Medulla oblongata (tissue), 1 donor: ENCODE data around the gene PRADC1.

Experiments
- DNase-seq: peaks from one replicate; pipeline ENCODE4 v3.0.0-alpha.2; 2015; ENCODE audit errors: extremely low spot score

The PRADC1 gene

DNA sequence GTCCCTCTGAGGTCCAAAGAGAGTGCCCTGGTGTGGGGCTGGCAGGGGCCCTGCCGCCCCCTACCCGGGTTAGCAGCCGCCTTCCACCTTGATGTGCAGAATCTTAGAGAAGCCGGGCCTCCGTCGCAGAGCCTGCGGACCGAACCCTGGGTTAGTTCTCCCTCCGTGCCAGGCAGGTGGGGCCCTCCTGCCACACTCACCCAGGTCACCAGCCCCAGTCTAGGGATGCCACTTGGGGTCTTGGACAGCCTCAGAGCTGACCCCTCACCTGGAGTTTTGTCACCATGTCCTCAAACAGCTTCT, 25.8 kb upstream of the PRADC1 start:
- no peak for DNase-seq

DNA sequence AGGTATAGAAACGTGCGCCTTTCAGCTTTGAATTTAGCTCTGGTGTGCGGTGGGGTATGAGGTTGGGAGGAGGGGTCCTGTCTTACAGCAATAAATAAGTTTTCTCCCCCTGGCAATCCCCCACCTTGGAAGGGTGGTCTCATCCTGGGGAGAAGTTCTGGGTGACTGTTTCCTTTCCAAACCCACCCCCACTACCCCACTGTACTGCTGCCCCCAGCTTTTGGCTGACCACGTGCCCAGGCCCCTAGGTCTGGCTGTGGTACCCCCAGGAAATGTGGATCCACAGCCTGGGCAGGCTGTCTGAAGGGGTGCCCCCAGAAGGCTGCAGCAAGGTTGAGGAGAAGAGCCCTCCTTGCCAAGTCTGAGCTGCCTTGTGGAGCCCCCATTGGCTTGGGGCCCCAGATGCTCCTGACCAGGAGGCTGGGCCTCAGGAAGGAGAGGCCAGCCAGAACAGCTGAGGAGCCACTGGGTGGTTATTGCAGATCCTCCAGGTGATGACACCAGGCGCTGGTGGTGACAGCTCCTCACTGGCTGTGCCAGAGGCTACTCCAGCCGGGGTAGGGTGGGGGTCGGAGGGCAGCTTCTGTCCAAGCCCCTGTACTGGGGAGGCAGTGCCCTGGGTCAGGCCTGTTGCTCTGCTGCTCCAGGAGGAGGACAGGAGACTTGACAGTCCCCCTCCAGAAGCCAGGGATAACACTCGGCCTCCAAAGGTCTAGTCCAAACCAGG, 25.3 kb upstream of the PRADC1 start:
- no peak for DNase-seq

DNA sequence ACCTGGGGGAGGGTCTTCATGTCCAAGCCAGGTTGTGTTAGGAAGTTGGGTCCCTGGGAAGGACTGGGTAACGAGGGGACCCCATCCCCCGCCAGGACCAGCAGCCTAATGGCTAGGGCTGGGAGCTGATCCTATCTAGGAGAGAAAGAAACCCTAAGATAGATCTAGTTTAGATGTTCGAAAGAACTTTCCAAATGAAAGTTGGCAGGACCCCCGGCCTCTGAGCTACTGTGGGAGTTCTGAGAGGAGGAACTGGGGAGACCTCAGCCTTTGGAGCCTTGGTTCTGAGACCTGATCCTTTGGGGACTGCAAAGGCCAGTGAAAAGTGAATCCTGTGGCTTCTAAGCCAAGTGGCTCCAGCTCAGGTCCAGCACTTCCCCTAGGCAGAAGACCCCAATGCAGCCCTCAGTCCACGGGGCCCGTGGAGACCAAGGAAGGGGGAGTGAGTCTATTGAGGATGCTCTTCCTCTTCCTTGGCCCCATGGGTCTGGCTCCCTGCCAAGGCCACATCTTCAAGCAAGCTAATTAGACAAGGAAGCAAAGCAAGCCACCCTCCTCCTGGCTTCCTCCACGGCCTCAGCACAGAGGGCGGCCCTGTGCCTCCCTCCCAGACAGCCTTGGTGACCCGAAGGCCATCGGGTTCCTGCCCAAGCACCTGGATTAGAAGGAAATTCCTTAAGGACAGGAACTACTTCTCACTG, 24.5 kb upstream of the PRADC1 start:
- no peak for DNase-seq

DNA sequence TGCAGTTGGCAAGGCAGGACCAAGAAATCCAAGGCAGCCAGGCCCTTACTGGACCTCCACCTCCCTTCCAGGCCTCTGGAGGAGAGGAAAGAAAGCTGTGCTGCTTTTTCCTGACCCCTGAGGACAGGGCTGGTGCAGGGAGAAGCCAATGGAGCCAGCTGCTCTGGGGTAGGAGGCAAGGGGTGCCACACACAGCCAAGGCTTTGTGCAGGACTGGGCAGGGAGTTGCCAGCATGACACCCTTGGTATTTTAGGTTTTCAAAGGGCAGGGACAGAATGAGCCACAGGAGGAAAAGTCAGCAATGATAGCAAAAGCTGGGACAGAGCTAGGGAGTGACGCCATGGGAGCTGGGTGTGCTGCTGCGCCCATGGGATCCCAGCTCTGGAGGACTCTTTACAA, 24.0 kb upstream of the PRADC1 start:
- DNase-seq, result no peak

DNA sequence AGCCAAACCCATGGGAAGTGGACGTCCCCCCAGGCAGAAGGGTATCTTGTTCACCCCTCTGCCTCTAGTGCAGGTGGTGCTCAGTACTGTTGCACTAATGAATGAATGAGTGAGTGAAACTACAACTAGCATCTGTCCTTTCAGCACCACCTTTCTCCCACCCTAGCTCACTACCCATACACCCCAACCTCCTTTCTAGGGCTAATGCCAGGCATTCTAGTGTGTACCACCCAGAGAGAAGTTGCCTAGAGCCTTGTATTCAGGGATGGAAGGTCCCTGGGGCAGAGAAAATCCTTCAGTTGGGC, 23.5 kb upstream of the PRADC1 start:
- no peak for DNase-seq

DNA sequence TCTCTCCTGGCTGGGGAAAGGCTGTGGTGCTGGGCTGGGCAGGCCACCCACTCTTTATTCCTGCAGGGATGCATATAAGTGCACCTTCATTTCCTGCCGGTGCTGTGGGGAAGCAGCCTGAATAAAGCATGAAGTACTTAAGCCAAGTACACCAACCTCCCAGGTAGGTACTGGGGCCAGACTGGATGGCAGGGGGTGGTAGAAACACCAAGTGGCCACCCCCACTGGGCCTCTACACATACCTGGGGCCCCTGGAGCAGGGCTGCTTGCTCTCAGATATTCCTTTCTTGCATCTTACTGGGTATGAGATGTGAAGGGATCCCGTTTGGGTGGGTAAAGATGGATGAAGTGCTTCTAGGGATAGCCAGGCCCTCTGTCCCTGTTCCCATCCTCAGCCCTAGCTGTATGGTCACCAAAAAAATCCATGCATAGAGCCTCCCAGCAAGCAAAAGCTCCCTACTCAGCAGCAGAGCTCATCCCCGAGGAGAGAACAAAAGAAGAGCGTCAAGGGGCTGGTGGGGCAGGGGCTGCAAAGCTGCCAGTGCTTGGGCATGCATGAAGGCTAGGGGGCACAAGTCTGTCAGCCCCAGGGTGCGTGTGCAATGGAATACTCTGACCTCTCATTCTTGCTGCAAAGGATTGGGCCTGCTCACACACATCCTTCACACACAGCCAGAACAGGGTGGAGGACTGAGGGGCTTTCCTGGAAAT, 23.0 kb upstream of the PRADC1 start:
- no peak for DNase-seq

DNA sequence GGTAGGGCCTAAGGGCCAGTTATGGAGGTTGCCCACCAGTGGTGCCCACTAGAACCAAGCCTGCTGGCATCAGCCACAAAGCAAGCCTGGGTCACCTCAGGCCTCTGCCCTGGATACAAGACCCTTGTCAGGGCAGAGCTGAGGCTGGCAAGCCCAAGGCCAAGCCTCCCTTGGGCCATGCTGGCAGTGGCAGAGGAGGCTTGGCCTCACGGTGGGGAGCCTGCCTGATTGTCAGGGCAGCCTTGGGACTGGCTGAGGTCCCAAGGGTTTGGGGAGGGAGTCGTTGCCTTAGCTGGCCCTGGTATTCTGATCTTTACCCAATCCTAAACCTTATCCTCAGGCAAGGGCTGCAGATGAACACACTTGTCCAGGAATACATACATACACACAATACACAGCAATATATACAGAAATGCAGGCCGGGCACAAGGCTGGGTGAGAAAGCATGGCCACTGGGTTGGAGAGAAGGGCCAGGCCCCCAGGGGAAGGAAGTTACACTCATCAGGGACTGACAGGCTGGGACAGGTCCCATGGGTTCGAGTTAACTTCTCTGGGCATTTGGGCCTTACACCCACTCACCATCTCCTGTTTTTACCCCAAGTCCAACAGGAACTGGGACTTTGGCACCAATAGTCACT, 22.1 kb upstream of the PRADC1 start:
- no peak for DNase-seq

DNA sequence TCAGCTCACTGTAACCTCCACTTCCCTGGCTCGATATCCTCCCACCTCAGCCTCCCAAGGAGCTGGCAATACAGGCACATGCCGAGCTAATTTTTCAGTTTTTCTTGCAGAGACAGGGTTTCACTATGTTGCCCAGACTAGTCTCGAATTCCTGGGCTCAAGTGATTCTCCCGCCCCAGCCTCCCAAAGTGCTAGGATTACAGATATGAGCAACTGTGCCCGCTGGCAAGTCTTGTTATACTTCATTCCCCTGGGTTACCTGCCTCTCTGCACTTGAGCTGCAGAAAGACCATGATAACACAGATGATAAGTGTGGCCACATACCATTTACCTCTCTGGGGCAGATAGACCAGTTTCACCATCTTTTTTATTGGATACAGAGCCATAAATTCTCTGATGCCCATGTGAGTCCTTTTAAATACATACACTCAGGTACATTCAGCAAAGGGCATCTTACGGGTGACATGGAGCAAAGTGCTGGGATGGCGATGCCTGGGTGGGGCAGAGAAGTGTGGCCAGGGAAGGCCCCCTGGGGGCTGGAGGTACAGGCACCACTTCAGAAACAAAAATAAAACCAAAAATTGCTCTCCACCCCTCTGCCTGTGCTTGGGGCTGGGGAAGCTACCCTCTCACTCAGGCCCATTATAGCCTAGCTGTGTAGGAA, 21.4 kb upstream of the PRADC1 start:
- no peak for DNase-seq

DNA sequence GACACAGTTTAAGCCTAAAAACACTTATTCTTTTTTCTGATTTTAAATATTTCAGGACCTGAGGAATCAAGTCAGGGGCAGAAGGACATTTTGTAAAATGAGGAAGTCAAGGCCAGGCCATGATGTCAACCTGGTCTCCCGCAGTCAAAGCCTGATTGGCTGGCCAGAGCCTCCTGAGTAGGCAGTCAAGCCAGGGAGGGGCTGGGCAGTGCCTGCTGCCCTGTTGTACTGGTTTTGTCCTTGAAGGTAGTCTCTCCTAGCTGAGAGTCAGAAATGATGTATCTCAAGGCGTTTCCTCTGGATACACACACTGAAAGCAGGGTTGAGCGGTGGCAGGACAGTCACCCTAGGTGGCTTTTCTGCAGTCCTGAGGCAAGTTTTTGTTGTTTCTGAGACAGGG, 20.9 kb upstream of the PRADC1 start:
- no peak for DNase-seq

DNA sequence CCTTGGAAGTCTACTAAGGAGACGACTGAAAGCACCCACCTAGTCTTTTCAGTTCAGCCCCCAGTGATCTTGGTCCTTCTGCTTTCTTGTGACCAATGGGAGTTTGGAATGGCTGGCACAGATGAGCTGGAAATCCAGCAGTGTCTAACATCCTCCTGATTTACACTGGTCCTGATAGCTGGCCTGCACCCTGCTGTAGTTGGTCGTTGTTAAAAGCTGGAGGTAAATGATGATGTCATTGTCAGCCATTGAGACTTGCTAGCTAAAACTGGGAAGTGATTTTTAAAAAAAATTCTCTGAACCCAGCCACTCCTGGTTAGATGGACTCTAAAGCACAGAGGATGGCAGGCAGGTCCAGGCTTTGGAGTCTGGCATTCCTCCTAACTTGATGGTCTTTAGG, 20.4 kb upstream of the PRADC1 start:
- DNase-seq, result no peak

DNA sequence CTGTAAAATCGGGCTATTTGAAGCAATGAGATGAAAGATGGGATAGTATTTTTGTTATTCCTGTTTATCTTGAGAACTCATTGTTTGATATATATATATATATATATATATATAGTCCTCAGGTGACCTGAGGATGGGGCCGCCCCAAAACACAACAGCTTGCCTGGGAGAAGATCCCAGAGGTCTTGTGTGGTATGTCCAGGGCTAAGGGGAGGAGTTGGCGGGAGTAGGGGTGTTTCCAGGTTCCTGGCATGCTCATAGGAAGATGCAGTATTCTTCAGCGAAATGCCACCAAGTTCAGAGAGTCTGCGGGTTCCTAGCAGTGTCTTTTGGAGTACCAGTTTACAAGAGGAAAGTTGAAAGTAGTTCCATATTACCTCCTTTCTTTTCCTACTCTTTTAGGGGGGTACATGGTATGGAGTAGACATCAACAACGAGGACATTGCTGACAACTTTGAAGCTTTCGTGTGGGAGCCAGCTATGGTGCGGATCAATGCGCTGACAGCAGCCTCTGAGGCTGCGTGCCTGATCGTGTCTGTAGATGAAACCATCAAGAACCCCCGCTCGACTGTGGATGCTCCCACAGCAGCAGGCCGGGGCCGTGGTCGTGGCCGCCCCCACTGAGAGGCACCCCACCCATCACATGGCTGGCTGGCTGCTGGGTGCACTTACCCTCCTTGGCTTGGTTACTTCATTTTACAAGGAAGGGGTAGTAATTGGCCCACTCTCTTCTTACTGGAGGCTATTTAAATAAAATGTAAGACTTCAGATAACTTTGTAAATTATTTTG, 19.4 kb upstream of the PRADC1 start:
- DNase-seq, result no peak

DNA sequence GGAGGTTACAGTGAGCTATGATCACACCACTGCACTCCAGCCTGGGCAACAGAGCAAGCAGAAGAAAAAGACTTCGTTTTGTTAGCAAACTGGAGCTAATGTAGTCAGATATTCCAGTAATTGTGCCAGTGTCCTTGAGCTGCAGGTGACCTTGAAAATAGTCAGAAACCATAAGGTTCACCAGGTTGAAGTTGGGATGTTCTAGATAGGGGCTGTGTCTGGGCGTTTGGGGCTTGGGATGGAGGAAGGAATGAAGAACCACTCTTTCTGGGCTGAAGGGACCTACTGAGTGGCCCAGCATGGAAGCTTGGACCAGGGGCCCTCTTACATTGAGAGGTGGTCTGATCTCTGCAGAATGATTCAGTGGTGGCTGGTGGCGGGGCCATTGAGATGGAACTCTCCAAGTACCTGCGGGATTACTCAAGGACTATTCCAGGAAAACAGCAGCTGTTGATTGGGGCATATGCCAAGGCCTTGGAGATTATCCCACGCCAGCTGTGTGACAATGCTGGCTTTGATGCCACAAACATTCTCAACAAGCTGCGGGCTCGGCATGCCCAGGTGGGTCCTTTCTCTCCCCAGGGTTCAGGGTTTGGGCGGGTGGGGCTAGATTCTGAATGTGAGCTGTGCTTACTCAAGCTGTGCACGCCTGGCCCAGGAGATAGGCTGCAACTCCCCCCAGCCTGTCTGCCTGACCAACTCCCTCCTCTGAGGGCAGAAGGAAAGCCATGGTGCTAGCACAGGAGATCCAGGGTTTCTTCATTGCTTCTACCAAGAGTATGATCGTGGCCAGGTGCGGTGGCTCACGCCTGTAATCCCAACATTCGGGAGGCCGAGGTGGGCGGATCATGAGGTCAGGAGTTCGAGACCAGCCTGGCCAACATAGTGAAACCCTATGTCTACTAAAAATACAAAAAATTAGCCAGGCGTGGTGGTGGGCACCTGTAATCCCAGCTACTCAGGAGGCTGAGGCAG, 18.1 kb upstream of the PRADC1 start:
- no peak for DNase-seq

DNA sequence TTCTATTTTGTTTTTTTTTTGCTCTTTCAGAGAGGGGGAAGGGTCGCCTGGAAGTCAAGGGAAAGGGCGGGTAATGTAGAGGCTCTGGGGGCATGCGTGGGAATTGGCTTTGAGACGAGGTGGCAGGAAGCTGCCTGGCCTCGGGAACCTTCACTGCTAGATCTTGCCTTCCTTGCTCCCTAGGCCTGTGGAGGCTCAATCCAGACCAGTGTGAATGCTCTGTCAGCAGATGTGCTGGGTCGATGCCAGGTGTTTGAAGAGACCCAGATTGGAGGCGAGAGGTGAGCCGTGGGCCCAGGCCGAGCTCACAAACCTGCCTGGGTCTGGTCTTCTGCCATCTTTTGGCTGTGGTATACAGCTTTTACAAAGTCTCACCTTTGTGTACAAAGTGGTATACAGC, 16.6 kb upstream of the PRADC1 start:
- DNase-seq, result no peak

DNA sequence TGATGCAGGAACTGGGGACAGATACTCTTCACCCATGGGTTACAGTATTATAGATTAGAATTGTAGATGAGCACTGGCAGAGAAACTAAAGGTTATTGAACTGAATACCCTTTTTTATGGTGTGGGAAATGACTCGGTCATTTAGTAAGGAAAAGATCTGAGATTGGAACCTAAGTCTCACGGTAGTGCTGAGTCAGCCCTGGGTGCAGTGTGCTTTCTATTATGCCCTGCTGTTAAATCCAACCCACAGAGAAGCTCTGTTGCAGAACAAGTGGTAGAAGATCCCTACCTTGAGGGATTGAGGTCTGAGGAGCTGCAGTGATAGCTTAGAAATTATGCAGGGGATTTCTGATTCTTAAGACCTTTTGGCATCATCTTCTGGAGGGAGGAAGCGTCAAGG, 13.8 kb upstream of the PRADC1 start:
- no peak for DNase-seq

DNA sequence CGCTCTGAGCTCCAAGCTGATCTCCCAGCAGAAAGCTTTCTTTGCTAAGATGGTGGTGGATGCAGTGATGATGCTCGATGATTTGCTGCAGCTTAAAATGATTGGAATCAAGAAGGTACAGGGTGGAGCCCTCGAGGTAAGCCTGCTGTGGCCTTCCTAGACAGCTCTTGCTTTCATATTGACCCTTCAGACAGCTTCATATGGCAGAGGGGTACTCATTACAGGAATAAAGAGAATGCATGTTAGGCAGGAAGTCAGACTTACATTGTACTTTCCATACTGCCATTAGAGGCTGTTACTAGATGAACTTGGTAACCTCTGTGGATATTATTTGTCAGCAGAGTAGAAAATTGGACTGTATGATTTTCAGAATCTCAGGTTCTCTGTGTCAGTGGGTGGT, 11.5 kb upstream of the PRADC1 start:
- DNase-seq, result no peak

DNA sequence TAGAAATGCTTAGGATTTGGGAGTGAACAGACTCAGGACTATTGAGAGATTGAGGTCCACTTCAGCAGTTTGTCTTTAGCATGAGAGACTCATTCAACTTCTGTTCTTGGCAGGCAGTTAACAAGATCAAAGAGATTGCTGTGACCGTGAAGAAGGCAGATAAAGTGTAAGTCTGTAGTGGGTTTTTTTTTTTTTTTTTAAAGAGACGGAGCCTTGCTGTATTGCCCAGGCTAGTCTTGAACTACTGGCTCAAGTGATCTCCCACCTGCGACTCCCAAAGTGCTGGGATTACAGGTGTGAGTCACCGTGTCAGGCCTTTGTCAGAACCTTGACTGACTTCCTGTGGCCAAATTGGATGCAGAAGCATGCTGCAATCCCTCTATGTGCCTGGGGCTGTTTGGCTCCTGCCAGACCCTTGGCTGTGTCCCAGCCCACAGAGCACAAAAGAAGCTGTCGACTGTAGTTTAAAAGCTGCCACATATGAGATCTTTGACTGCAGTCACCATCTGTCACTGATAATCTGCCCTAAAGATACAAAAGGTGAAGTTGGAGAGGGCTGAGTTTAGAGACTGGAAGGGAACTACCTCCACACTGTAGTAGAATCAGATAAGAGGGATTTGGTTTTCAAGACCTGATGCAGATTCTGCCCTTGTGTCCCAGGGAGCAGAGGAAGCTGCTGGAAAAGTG, 11.0 kb upstream of the PRADC1 start:
- peak; percentile 46 for DNase-seq

DNA sequence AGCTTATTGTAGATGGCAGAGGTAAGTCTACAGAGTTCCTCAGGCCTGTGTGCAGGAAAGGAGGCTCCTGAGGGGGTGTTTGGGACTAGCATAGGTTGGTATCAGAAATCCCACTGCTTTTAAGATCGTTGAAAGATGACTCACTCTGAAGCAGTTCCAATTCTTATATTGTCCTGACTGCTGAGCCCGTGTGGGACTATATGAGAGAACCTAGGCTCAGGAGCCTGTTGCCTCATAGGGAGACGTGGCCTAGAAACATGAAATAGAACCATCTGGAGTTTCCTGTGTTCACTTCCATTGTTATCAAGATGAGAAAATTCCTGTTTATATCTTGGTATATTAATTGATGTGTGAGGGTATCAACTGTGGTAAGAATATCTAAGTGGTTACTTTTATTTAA, 6.7 kb upstream of the PRADC1 start:
- no peak for DNase-seq

DNA sequence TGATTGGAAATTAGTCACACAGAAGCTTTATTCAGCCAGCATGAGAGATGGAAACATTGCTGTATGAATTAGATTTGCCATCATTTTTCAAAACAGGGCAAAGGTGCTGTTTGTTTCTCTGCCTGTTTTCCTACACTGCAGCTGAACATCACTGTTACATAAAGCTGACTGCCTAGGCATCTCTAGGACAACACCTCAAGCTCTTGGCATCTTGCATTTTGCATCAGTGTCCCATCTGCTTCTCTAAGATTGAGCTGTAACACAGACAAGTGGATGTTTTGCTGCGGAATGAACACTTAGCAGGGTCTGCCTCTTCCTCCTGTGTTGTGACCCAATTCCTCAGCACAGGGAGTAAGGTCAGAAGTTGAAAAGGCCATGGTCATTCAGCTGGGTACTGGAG, 5.9 kb upstream of the PRADC1 start:
- no peak for DNase-seq

DNA sequence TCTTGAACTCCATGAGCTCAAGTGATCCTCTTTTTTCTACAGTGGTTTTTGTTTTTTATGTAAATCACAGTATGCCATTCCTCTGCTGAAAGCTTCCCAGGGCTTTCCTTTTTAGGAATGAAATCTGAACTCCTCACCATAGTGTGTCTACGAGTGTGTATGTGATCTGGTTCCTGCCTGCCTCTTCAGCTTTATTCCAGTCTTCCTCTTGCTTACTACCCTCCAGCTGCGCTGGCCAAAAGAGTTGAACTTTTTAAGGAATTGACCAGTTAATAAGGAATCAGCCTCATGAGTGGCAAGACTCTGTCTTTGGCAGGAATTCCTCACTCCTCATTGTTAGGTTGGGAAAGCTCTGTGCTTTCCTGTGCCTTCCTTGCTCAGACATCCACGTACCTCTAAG, 5.1 kb upstream of the PRADC1 start:
- DNase-seq, result no peak

DNA sequence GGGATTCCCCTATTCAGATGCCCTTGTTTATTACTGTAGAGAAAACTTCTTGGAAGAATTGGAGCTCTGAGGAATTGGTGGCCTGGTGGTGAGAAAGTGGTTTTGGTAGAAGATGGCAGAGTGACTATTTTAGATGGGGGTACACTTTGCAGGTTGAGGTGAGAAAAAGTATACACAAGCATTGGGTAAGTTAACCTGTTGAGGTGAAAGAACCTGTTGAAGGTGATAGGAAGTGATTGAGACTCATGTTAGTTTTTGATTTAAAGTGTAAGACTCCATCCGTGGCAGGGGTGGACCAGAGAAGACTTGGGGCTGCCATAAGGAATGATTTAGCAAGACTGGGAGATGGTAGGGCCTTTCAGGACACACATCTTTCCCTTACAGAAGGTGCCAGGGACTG, 4.1 kb upstream of the PRADC1 start:
- no peak for DNase-seq
